Kidney epithelial cell (primary cell): ENCODE data around the gene BBS1. TPM values are rescaled to one million over a fixed set of nuclear protein-coding genes. Genes with fewer than 3 reads are reported as not detected.

Experiments
- DNase-seq: peaks from one replicate; pipeline ENCODE4 v3.0.0-alpha.2; 2010; ENCODE audit warnings: low read depth
- H3K27me3 ChIP-seq: 2 replicates; pipeline ENCODE4 v1.6.0; 2011; ENCODE audit warnings: low read length; ENCODE audit not compliant: control insufficient read depth, insufficient read depth
- H3K36me3 ChIP-seq: 2 replicates; pipeline ENCODE4 v1.5.1; 2011; ENCODE audit warnings: low read length; ENCODE audit not compliant: control insufficient read depth, insufficient read depth
- H3K4me3 ChIP-seq: 2 replicates; pipeline ENCODE4 v1.5.1; 2011; ENCODE audit warnings: low read depth, mild to moderate bottlenecking, control low read depth, low read length
- total RNA-seq: library from RNA; depleted of rRNA; stranded (reverse); fragments of >200 nt; gene quantifications from 2 replicates; pipeline ENCODE4 v1.2.3, GENCODE V29; 2015
- TF ChIP-seq, protein P1 (sequence below): IDR thresholded peaks from 2 replicates; pipeline ENCODE4 v1.5.1; 2011; ENCODE audit warnings: mild to moderate bottlenecking, moderate library complexity, low read length, control low read depth, inconsistent platforms; ENCODE audit not compliant: insufficient read depth, poor library complexity, severe bottlenecking

The BBS1 gene
- total RNA-seq, 1 donor from 2014 or later, result 39.6 TPM

DNA sequence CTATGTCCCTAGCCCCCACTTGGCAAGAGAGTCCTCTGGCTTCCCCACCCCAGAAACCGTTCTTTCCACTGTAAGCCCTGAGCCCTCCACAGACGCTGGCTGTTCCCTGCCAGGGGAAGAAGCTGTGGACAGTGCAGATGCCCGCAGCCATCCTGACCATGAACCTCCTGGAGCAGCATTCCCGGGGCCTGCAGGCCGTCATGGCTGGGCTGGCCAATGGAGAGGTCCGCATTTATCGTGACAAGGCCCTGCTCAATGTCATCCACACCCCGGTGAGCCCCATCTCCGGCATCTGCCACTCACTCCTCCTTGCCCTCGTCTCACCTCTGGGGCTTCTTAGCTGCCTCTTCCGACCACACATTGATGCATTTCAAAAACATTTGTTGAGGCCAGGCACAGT is 13.2 kb downstream of the BBS1 start:
- no peaks in the 10 kb centered on the region for H3K36me3 ChIP-seq
- TF ChIP-seq, protein P1, sequence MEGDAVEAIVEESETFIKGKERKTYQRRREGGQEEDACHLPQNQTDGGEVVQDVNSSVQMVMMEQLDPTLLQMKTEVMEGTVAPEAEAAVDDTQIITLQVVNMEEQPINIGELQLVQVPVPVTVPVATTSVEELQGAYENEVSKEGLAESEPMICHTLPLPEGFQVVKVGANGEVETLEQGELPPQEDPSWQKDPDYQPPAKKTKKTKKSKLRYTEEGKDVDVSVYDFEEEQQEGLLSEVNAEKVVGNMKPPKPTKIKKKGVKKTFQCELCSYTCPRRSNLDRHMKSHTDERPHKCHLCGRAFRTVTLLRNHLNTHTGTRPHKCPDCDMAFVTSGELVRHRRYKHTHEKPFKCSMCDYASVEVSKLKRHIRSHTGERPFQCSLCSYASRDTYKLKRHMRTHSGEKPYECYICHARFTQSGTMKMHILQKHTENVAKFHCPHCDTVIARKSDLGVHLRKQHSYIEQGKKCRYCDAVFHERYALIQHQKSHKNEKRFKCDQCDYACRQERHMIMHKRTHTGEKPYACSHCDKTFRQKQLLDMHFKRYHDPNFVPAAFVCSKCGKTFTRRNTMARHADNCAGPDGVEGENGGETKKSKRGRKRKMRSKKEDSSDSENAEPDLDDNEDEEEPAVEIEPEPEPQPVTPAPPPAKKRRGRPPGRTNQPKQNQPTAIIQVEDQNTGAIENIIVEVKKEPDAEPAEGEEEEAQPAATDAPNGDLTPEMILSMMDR, result no peak
- H3K27me3 ChIP-seq, result no peaks in the 10 kb centered on the region
- no peak overlapping the region for H3K4me3 ChIP-seq
- no peak for DNase-seq

DNA sequence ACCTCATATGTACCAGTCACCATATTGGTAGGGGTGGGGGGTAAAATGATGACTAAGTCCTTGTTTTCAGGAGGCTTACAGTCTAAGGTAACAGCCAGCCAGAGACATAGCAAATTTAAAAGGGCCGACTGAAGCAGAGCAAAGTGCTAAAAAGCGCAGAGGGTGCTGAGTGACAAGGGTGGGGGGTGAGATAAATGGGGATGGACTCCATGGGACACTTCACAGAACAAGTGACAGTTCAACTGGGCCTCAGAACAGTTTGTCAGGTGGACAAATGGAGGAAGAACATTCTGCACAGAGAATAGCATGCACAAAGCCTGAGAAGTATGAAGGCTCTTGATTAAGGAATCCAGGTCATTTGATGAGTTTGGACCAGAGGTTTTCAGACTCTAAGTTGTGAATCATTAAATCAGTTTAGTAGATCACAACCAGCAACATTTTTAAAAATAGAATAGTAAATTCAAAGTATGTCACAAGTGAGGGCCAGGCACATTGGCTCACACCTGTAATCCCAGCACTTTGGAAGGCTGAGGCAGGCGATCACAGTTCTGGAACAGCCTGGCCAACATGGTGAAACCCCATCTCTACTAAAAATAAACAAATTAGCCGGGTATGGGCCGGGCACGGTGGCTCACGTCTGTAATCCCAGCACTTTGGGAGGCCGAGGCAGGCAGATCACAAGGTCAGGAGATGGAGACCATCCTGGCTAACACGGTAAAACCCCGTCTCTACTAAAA is 14.0 kb downstream of the BBS1 start:
- H3K4me3 ChIP-seq, result no peak overlapping the region
- no peaks in the 10 kb centered on the region for H3K27me3 ChIP-seq
- DNase-seq, result no peak
- TF ChIP-seq, protein P1, result no peak
- H3K36me3 ChIP-seq, result no peaks in the 10 kb centered on the region

GRCh38 chr11:66529069-66529468 is 18.6 kb downstream of the BBS1 start:
- H3K36me3 ChIP-seq, result no peaks in the 10 kb centered on the region
- TF ChIP-seq, protein P1, result no peak
- H3K27me3 ChIP-seq, result no peaks in the 10 kb centered on the region
- no peak for DNase-seq
- H3K4me3 ChIP-seq, result no peak overlapping the region

- Histone ChIP-seq H3K4me3 (no peak overlapping the region), H3K27me3 (no peaks in the 10 kb centered on the region), H3K36me3 (no peaks in the 10 kb centered on the region)
- TF ChIP-seq, protein P1, result no peak
- DNase-seq, result no peak
These were observed 19.2 kb downstream of the BBS1 start for GRCh38 chr11:66529655-66530054.

- DNase-seq, result no peak
- TF ChIP-seq, protein P1, result no peak
- no peaks in the 10 kb centered on the region for H3K36me3 ChIP-seq
- no peak overlapping the region for H3K4me3 ChIP-seq
- no peaks in the 10 kb centered on the region for H3K27me3 ChIP-seq
These were observed 20.7 kb downstream of the BBS1 start for GRCh38 chr11:66530927-66531709.
